ENCODE results near the gene SLMAP.

Gene SLMAP

GRCh38 chr3:57974796-57975388, 218.8 kb downstream of the SLMAP start:
- H3K4me1 ChIP-seq (ENCODE audit: control insufficient read depth in 2 of 2, insufficient read depth in 2 of 2, low read length in 2 of 2) = peaks cover 48 to 83% of the 10 kb centered on the region in 2 donors
- no peaks in the 10 kb centered on the region for H3K9me3 ChIP-seq (ENCODE audit: control insufficient read depth in 2 of 2, low read length in 2 of 2)
- no peaks in the 10 kb centered on the region for H3K27me3 ChIP-seq (ENCODE audit: control insufficient read depth in 2 of 2, insufficient read depth in 2 of 2, low read length in 2 of 2)
- no peaks in the 10 kb centered on the region for H3K36me3 ChIP-seq (ENCODE audit: control insufficient read depth in 2 of 2, insufficient read depth in 2 of 2, low read length in 2 of 2)
- H3K9ac ChIP-seq (ENCODE audit: low read depth in 1 of 2, low read length in 2 of 2) = no peak overlapping the region
- H3K27ac ChIP-seq (ENCODE audit: low read depth in 2 of 2, low read length in 2 of 2) = peak overlapping the region; percentile 95 to 96
- H3K4me3 ChIP-seq (ENCODE audit: low read length in 2 of 2) = peak overlapping the region in 1 of 2 donors; percentile 34

GRCh38 chr3:57977818-57978235, 221.7 kb downstream of the SLMAP start:
- Histone ChIP-seq H3K27ac (ENCODE audit: low read depth in 2 of 2, low read length in 2 of 2) (peak overlapping the region; percentile 72 to 88), H3K4me1 (ENCODE audit: control insufficient read depth in 2 of 2, insufficient read depth in 2 of 2, low read length in 2 of 2) (peaks cover 40 to 66% of the 10 kb centered on the region in 2 donors), H3K36me3 (ENCODE audit: control insufficient read depth in 2 of 2, insufficient read depth in 2 of 2, low read length in 2 of 2) (no peaks in the 10 kb centered on the region), H3K27me3 (ENCODE audit: control insufficient read depth in 2 of 2, insufficient read depth in 2 of 2, low read length in 2 of 2) (no peaks in the 10 kb centered on the region), H3K9me3 (ENCODE audit: control insufficient read depth in 2 of 2, low read length in 2 of 2) (no peaks in the 10 kb centered on the region), H3K9ac (ENCODE audit: low read depth in 1 of 2, low read length in 2 of 2) (peak overlapping the region; percentile 4 to 32), H3K4me3 (ENCODE audit: low read length in 2 of 2) (peak overlapping the region; percentile 31 to 53)

- peak overlapping the region; percentile 72 to 88 for H3K27ac ChIP-seq (ENCODE audit: low read depth in 2 of 2, low read length in 2 of 2)
- no peaks in the 10 kb centered on the region for H3K27me3 ChIP-seq (ENCODE audit: control insufficient read depth in 2 of 2, insufficient read depth in 2 of 2, low read length in 2 of 2)
- H3K4me1 ChIP-seq (ENCODE audit: control insufficient read depth in 2 of 2, insufficient read depth in 2 of 2, low read length in 2 of 2) = peaks cover 39 to 67% of the 10 kb centered on the region in 2 donors
- peak overlapping the region; percentile 4 to 32 for H3K9ac ChIP-seq (ENCODE audit: low read depth in 1 of 2, low read length in 2 of 2)
- no peaks in the 10 kb centered on the region for H3K9me3 ChIP-seq (ENCODE audit: control insufficient read depth in 2 of 2, low read length in 2 of 2)
- peak overlapping the region; percentile 31 to 53 for H3K4me3 ChIP-seq (ENCODE audit: low read length in 2 of 2)
- no peaks in the 10 kb centered on the region for H3K36me3 ChIP-seq (ENCODE audit: control insufficient read depth in 2 of 2, insufficient read depth in 2 of 2, low read length in 2 of 2)
Measured at GRCh38 chr3:57978316-57978715, 222.2 kb downstream of the SLMAP start.
